ENCODE data around the gene CPT1C.
A peak's percentile ranks its signal among the peaks of the same experiment; 100 is the strongest.

CPT1C gene

DNA sequence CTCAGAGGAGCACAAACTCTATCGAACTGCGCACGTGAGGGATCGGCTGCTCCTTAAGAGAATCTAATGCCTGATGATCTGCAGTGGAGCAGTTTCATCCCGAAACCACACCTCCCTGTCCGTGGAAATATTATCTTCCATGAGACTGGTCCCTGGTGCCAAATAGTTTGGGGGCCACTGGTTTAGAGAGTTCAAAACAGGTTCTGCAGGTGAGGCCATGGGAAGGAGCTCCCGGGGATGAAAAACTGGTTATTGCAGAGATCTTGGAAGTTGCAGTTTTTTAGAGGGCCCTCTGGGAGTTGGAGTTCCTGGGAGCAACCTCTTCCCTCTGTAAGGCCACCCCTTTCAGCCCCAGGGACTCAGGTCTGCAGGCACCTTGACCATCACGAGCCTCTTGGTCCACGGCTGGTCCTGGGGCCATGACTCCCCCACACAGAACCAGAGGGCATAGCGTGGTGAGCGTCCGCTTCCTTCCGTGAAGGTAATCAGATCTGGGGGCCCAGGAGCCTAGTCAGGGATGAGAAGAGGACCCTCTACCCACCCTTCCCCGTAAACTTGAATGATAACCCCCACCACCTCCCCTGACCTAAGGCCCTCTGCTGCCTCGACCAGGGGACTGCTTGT, 30.5 kb upstream of the CPT1C start:
- no peak for DNase-seq (ENCODE audit: low read depth in 4 of 4, low spot score in 1 of 4)

DNA sequence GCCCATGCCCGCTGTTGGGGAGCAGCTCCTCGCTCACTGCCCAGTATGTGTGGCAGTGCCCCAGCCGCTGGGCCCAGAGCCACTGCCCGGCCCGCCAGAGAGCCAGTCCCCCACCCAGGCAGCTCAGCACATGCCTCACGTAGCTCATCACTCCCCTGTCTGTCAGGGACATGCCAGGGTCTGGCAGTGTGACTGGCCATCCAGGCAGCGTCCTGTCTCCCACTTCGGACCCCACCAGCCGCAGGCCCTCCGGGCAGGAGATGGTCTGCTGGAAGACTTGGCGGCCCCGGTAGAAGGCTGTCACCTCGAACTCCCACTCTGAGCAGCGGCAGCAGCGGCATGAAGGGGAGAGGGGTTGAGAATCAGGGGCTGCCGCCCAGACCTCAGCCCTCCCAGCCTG, 28.9 kb upstream of the CPT1C start:
- DNase-seq (ENCODE audit: low read depth in 4 of 4, low spot score in 1 of 4): no peak

DNA sequence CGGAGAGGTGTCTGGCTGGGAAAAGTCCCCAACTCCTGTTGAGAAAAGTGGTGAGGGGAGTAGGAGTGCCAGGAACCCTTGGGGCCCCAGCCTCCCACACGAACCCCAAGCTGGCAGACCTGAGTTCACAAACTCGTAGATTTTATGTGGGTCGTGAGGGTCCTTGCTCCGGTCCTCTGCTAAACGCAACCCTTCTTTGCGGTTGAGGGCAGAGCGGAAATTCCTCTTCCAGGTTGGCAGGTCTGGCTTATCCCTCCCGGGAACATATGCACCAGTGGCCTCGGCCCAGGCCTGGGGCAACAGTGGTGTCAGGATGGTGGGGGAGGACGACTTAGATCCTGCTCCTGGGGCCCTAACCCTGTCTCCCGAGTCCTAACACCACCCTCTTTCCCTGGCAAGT, 27.7 kb upstream of the CPT1C start:
- DNase-seq (ENCODE audit: low read depth in 4 of 4, low spot score in 1 of 4): no peak

DNA sequence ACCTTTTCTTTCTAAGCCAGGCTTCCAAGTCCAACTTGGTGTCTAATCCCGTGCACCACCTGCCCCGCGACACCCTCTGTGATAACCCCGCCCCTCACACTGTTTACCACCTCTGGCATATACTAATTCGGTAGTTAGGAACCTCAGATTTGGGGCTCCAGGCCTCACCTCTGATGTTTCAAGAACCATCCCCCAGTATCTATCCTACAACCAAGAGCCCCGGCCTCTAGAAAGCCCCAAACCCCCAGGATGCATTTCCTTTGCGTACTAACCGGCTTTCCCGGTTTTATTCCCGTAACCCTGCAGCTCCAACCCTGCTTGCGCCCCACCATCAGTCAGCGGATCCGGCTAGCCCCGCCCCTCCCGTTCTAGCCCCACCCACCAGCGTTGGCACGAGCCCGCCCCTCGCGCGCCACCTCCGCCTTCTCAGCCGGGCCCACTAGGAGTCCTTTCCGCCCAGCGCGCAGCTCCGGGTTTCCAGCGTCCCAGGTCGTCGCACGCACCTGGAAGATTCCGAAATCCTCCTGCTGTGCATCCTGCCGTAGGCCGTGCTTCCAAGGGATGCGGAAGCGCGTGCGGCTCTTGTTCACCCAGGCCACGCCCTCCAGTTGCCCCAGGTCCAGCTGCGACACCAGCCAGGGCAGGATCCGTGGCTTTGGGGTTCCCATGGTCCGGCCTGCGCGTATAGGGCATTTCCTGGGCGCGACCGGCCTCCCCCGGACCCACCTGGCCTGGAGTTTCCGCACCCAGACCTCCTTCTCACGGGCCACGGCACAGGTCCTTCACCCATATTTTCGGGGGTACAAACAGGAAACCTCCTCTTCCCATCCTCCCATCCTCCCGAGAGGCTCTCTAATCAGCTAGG, 26.5 kb upstream of the CPT1C start:
- DNase-seq (ENCODE audit: low read depth in 4 of 4, low spot score in 1 of 4): peak; percentile 87 to 91 (median 90)

DNA sequence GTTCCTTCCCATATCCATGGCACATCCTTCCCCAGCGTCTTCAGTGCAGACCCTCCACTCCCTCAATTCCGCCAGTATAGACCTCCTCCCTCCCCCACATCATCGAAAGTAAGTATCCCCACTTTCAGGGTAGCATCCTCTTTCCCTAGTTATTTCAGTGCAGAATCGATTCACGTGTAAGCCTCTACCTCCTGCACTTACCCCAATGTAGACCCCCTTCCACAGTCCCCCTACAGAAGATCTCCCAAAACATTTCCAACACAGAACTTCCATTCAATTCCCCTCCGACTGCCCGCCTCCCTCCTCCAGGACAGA, 25.9 kb upstream of the CPT1C start:
- no peak for DNase-seq (ENCODE audit: low read depth in 4 of 4, low spot score in 1 of 4)

DNA sequence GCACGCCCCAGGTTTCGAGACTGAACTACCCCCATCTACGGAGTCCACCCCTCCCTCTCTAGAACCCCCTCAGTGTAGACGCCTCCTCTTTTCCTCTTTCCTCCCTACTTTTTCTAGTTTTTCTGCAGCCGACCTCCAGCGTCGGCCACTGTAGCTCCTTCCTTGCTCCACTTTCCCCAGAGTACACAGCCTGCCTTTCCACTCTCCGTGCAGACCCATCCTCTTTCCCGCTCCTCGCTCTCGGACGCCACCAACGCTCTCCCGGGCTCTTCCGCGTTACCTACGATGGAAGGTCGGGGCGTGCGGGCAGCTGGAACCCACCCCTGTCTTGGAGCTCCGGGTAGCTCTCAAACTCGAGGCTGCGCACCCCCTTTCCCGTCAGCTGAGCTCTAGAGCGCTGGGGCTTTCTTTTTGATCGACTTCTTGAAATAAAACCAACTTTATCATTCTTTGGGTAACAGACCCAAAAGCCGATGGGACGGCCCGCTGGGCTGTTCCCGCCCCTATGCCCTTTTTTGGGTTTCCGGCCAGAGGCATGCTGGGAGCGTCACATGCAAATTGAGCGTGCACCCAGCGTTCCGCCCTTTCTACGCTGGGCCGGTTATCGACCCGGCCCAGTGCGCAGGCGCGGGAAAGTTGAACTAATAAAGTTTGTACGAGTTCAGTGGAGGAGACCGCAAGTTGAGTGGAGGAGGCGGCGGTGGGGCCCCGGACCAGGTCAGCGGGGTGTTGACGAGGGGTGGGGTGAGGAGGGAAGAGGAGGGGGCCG, 25.4 kb upstream of the CPT1C start, which contains the start of the genes BCL2L12 and IRF3:
BCL2L12 (plus strand) TSS at position 583 of the 769 bp plus-strand sequence. CDS start 760 bp downstream, outside the sequence.
IRF3 (minus strand) TSS at position 507 of the 769 bp plus-strand sequence. CDS start 1,019 bp downstream, outside the sequence.
- peak; percentile 99 to 100 (median 100) for DNase-seq (ENCODE audit: low read depth in 4 of 4, low spot score in 1 of 4)

DNA sequence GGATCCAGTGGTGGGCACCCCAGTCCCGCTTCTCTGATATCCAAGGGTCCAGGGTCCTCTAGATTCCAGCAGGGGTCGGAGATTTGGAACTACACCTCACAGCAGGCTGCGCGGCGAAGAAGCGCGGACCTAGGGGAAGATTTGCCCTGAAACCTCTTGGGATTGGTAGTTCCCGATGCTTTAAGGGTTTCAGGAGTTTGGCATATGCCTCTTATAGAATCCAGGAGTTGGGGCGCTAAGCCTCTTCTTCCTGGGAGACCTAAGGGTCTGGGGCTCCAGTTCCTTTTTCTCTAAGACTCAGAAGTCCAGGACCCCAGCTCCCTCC, 24.8 kb upstream of the CPT1C start:
- no peak for DNase-seq (ENCODE audit: low read depth in 4 of 4, low spot score in 1 of 4)

DNA sequence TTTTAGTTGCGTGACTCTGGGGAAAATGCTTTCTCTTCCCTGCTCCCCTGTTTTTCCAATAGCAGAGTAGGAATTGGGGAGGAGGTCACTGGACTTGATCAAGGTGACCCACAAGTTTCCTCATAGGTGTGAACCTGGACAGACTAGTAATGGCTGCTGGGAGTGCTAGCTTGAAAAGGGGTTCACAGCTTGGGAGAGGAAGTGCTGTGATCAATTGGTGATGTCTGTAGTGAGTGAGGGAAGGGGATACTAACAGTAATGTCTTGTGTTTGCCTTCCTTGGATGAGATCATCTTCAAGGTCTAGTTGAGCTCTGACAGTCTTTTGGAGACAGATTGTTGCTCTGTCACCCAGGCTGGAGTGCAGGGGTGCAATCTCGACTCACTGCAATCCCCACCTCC, 23.4 kb upstream of the CPT1C start:
- no peak for DNase-seq (ENCODE audit: low read depth in 4 of 4, low spot score in 1 of 4)

DNA sequence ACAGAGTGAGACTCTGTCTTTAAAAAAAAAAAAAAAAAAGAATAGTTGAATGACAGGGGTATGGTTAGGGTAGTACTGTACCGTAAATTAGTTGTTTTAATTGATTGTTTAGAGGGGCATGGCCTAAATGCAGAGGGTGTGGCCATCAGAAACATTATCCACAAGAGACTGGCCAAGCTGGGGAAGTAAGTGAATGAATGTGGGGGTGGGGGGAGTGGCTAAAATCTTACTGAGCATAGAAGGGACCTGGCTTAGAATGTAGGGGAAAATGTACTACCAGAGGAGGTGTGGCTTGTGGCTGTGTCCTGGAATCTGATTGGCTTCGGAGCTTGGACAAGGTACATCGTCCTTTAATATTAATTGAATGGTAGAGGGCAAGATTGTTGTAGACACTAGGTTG, 21.4 kb upstream of the CPT1C start:
- DNase-seq (ENCODE audit: low read depth in 4 of 4, low spot score in 1 of 4): no peak

DNA sequence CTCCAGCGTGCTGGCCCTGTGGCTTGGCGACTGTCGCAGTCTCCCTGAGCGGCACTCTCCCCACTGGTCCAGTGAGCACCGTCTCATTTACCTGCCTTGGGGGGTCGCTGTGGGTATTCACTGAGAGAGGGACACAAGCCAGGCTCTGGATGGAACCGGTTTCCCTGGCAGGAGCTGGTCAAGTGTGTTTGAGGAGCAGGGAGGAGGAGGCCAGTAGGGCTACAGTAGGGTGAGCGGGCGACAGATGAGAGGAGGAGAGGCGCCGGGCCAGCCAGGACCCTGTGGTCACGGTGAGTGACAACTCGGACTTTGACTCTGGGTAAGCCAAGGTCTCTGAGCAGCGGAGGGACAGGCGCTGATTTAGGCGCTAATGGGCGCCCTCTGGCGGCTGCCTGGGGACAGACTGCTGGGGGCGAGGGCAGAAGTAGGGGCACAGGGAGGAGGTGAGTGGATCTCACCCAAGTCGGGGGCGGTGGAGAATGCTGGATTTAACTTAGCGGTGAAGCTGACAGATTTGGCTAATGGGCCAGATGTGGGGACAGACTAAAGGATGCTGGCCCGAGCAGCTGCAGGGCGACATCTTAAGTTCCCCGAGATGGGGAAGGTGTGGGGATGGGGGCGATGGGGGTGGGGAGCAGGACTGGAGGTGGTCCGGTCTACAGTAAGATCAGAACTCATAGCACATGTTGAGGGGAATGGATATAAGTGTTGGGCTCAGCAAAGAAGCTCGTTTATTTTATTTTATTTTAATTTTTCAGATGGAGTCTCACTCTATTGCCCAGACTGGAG, 18.6 kb upstream of the CPT1C start:
- peak; percentile 59 to 68 (median 62) for DNase-seq (ENCODE audit: low read depth in 4 of 4, low spot score in 1 of 4)

DNA sequence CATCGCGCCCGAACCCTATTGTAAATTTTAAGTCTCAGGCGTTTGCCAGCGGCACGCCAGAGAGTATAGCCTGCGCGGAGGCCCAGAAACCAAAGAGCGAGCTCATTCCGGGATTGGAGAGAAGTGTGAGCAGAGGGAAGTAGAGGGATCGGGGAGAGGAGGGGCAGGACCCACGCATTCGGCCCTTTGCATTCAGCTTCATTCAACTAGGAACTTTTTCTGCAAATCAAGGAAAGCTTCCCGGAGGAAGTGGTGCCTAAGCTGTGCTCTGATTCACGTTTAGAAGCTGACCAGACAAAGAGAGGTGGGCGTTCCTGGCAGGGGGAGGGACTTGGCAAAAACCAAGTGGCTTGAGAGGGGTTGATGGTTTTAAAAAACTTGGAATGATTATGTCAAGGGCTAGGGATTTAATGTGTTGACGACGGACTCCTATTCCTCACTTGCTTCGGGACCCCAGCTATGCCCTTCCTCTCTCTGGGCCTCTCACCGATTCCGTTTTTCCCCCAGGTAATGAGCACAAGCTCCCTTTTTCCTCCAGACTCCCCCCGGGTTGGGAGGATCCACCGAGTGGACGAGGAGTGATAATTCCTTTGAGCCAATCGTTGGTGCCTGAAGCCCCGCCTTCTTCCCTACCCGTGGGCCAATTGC, 14.7 kb upstream of the CPT1C start:
- peak in 2 of 4 experiments; percentile 57 to 64 for DNase-seq (ENCODE audit: low read depth in 4 of 4, low spot score in 1 of 4)

DNA sequence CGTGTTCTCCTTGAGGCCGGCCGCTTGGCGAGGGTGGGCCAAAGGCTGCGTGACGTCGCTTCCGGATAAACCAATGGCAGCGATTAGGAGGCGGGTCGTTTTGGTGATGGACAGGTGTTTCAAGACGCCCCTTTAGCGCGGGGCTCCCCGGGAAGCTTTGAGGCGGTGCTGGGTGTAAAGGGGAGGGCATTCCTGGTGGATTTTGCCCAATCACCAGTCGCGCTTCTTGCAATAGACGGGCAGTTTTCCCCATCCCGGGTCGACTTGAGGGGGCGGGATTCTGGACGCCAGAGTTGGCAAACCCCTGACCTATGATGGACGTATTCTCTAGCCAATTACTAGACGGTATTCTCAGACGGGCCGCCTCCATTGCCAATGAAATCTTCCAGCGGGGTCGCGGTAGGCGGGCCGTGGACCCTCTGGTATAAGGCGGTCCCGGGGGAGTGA, 14.1 kb upstream of the CPT1C start:
- peak; percentile 95 to 99 (median 97) for DNase-seq (ENCODE audit: low read depth in 4 of 4, low spot score in 1 of 4)

DNA sequence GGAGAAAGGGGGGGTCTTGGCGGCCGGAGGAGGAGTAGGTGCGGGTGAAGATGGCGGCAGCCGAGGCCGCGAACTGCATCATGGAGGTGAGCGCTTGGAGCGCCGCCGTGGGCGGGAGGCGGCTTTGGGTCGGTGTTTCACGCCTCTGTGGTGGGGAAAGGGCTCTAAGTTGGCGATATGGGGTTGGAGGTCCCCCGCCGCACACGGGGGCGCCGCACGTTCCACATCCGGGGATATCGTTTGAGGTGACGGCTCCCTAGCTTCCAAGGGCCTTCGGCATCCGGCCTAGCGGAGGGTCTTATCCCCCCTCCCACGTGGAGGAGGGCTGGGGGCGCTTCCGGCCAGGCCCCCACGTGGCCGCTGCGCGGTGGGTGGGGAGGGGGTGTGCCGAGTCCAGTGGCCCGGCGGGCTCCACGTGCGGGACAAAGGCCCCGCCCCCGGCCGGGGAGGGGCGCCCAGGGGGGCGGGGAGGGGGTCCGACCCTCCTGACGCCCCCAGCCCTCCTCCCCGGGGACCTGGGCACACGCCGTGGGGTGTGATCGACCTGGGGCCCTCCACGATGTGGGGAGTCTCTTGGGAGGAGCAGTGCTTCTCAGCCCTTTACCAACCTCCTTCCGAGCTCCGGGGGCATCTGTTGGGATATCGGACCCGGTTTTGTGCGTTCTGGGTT, 13.6 kb upstream of the CPT1C start, which contains the start of gene PRMT1:
PRMT1 (plus strand) TSS at position 41 of the 670 bp plus-strand sequence; CDS start at position 51, 10 bp downstream.
- no peak for DNase-seq (ENCODE audit: low read depth in 4 of 4, low spot score in 1 of 4)

DNA sequence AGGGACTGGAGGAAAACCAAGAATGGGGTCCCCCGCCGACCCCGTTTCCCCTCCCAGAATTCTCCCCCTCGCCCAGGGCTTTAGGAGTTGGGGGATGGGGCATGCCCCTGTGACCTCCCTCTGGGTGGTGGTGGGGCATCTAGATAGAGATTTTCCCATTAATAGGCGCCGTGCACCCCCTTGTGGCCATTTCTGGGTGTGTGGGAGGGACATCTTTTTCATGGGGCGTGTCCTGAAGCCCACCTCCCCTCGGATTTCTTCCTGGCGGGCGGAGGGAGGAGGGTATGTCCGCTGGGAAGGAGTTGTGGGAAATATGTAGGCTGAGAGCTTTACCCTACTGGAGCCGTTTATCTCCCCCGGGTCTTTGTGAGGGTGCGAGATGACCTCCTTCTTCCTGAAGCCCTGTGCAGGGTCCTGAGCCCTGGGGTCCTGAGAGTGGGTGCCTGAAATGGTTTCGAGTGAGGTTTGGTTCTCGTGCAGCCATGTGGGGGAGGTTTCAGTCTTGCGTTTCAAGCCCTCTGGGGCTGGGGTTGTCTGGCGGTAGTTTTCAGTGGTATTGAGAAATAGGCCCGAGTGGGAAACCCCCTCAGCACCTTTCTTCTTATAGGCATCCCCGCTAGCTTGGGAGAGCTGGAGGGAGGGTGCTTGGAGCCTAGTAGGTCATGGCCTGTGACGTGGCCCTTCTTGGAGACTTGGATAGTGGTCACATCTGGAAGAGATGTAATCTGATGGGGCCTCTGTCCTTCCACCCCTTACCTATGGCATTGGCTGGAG, 12.8 kb upstream of the CPT1C start:
- DNase-seq (ENCODE audit: low read depth in 4 of 4, low spot score in 1 of 4): peak; percentile 62 to 74 (median 64)

DNA sequence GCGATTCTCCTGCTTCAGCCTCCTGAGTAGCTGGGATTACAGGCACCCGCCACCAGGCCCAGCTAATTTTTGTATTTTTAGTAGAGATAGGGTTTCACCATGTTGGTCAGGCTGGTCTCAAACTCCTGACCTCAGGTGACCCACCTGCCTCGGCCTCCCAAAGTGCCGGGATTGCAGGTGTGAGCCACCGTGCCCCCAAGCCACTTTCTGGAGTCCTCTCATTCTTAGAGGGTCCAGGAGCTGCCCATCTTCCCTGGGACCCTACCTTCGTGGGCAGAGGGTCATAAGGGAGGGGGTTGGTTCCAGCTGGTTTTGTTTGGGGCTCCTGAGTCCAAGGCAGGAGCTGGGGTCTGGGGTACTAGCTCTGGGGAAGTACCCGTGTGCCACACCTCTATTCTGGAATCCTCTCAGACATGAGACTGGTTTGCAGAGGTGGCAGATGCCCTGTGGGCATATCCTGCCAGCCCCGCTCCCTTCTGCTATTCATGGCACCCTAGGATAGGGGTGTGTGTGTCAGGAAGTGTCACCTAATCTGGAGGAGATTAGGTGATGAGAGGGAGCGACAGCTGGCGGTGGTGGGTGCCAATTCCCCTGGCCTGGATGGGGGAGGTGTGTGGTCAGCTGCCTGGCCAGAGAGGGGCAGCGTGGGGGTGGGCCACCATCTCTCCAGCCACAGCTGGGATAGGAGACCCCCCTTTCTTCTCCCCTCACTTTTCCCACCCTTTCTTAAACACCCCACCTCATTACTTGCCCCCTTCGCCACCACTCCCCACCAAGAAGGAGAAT, 11.7 kb upstream of the CPT1C start:
- no peak for DNase-seq (ENCODE audit: low read depth in 4 of 4, low spot score in 1 of 4)

DNA sequence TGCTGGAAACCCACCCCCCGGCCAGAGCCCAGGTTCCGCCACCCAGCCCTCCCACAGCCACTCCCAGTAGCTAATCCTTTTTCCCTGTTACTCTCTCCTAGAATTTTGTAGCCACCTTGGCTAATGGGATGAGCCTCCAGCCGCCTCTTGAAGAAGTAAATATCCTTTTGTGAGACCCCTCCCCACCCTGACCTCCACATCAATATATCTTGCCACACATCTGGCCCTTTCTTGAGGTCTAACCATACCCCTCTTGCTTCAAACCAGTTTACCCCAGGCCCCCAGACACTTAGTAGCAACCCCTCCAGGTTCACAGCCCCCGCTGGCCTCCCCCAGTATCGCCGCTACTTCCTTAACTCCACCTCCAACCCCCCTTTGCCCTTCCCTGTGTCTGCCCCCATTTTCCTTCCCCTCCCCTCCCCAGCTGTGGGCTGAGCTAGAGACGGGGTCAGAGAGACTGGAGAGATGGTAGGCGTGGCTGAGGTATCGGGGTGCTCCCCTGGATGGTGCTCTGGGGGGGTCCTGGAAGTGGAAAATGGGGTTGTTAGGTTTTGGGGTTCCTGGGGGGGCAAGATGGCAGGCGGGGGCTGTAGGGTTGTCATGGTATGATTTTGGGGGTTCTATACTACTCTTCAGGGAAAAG, 11.0 kb upstream of the CPT1C start:
- DNase-seq (ENCODE audit: low read depth in 4 of 4, low spot score in 1 of 4): no peak

DNA sequence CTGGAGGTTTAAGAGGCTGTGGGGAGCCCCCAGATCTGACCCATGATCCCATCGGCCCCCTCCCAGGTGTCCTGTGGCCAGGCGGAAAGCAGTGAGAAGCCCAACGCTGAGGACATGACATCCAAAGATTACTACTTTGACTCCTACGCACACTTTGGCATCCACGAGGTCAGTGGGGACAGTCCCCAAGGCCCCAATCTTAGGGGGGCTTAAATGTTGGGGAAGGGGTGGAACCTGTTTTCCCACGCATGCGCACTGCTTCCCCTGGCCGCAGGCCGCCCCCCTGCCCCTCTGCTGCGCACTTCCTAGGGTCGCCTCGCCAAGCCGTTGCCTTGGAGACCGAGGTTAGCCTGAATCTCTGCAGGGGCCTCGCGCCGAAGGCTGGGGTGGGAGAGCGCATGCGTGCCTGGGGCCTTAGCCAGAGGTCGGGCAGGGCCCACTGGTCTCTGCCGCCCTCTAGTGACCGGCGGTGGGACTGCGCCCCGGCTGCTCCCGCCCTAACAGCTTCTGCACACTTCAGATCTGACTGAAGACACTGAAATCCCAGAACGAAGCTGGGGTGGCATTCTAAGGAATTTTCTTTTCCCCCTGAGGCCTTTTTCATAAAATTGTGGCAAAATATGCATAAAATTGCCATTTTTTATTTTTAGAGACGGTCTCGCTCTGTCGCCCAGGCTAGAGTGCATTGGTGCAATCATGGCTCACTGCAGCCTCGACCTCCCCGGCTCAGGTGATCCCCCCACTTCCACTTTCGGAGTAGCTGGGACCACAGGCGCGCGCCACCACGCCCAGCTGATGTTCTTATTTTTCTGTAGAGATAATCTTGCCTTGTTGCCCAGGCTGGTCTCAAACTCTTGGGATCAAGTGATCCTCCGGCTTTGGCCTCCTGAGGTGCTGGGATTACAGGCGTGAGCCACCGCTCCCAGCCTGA, 10.2 kb upstream of the CPT1C start:
- DNase-seq (ENCODE audit: low read depth in 4 of 4, low spot score in 1 of 4): peak; percentile 91 to 99 (median 94)

Measured in stimulated activated CD4-positive, alpha-beta T cell treated with anti-CD3 and anti-CD28 coated beads, Interleukin-1b, Interleukin-23, amount 100 ng/mL, for 24 hours (primary cell).